Lower lobe of right lung (tissue), 2 donors: ENCODE results near the gene RAD51B. TPM values are rescaled to one million over a fixed set of nuclear protein-coding genes. Genes with fewer than 3 reads are reported as not detected.

Experiments used
- ATAC-seq, 2 donors: fragments of 200-7000 bp; cut with Tn5 transposase; one replicate each; pipeline ENCODE4 v1.9.1; 2020 to 2022; ENCODE audit warnings: mild to moderate bottlenecking in 2 of 2, moderate library complexity in 2 of 2
- DNase-seq: peaks from one replicate; pipeline ENCODE4 v3.0.0-alpha.2; 2020
- H3K27ac ChIP-seq: fragments of 200-600 bp; one replicate; pipeline ENCODE4 v1.8.0; 2022
- H3K27me3 ChIP-seq: fragments of 200-600 bp; one replicate; pipeline ENCODE4 v1.8.0; 2022; ENCODE audit warnings: low read depth
- H3K36me3 ChIP-seq: fragments of 200-600 bp; one replicate; pipeline ENCODE4 v1.8.0; 2022; ENCODE audit warnings: mild to moderate bottlenecking
- H3K4me1 ChIP-seq: fragments of 200-600 bp; one replicate; pipeline ENCODE4 v1.8.0; 2022
- H3K4me3 ChIP-seq: fragments of 200-600 bp; one replicate; pipeline ENCODE4 v1.8.0; 2022; ENCODE audit warnings: mild to moderate bottlenecking
- H3K9me3 ChIP-seq: fragments of 200-600 bp; one replicate; pipeline ENCODE4 v1.8.0; 2022
- CTCF ChIP-seq: fragments of 200-600 bp; IDR thresholded peaks from one replicate; pipeline ENCODE4 v1.8.0; 2022; ENCODE audit warnings: antibody characterized with exemption, mild to moderate bottlenecking
- intact Hi-C: fragments of 100-400 bp; cut with DNase I; formaldehyde crosslinking; loops from one replicate; pipeline ENCODE4 v1.11.0; 2022
- total RNA-seq: library from RNA; stranded (reverse); fragmentation: NEBNext Ultra II Directional; extraction: Animal tissue kit (Norgen Biotek cat#: 25700); gene quantifications from one replicate; pipeline ENCODE4 v1.2.1, GENCODE V29; 2021
- donor health status: DM: no; HTN: yes; CAD: no; lungs with severe emphysema.

Gene RAD51B
- total RNA-seq, 1 donor from 2014 or later, result 22.2 TPM

GRCh38 chr14:68573722-68574121 lies 754.1 kb downstream of the RAD51B start:
- intact Hi-C loops, result no loop called here
- no peak for ATAC-seq
- H3K27ac ChIP-seq, result no peak overlapping the region

GRCh38 chr14:68574461-68574860 lies 754.9 kb downstream of the RAD51B start:
- TF ChIP-seq CTCF, result no peak
- no peak overlapping the region for H3K4me3 ChIP-seq
- DNase-seq (no peak), ATAC-seq (no peak)
- H3K4me1 ChIP-seq, result peaks cover 51% of the 10 kb centered on the region
- H3K9me3 ChIP-seq, result peaks cover 3% of the 10 kb centered on the region
- intact Hi-C loops, result no loop called here
- no peaks in the 10 kb centered on the region for H3K27me3 ChIP-seq
- peak overlapping the region; percentile 53 for H3K27ac ChIP-seq
- H3K36me3 ChIP-seq, result no peaks in the 10 kb centered on the region

More at GRCh38 chr14:68573722-68574121, 754.1 kb downstream of the RAD51B start:
- Histone ChIP-seq H3K4me3 (no peak overlapping the region), H3K4me1 (peaks cover 58% of the 10 kb centered on the region), H3K36me3 (no peaks in the 10 kb centered on the region), H3K27me3 (no peaks in the 10 kb centered on the region), H3K9me3 (peaks cover 3% of the 10 kb centered on the region)
- TF ChIP-seq CTCF, result no peak
- DNase-seq, result no peak

- no peak for ATAC-seq
- peak overlapping the region; percentile 53 for H3K27ac ChIP-seq
Observed at GRCh38 chr14:68574906-68575305, 755.3 kb downstream of the RAD51B start.

GRCh38 chr14:68575426-68575825 lies 755.8 kb downstream of the RAD51B start:
- Histone ChIP-seq H3K27ac (peak overlapping the region; percentile 53), H3K4me3 (no peak overlapping the region), H3K27me3 (no peaks in the 10 kb centered on the region), H3K36me3 (no peaks in the 10 kb centered on the region), H3K4me1 (peaks cover 41% of the 10 kb centered on the region), H3K9me3 (peaks cover 3% of the 10 kb centered on the region)
- no peak for TF ChIP-seq CTCF
- intact Hi-C loops, result no loop called here
- DNase-seq, result no peak
- ATAC-seq, result no peak

More at GRCh38 chr14:68574906-68575305, 755.3 kb downstream of the RAD51B start:
- H3K4me3 ChIP-seq, result no peak overlapping the region
- H3K36me3 ChIP-seq, result no peaks in the 10 kb centered on the region
- H3K9me3 ChIP-seq, result peaks cover 3% of the 10 kb centered on the region
- H3K4me1 ChIP-seq, result peaks cover 46% of the 10 kb centered on the region
- TF ChIP-seq CTCF, result no peak
- no peak for DNase-seq
- no peaks in the 10 kb centered on the region for H3K27me3 ChIP-seq
- intact Hi-C loops, result no loop called here

- TF ChIP-seq CTCF, result no peak
- intact Hi-C loops, result no loop called here
- Histone ChIP-seq H3K27ac (peak overlapping the region; percentile 53), H3K36me3 (no peaks in the 10 kb centered on the region), H3K27me3 (no peaks in the 10 kb centered on the region), H3K9me3 (peaks cover 2% of the 10 kb centered on the region), H3K4me1 (peaks cover 40% of the 10 kb centered on the region), H3K4me3 (no peak overlapping the region)
- ATAC-seq (no peak), DNase-seq (no peak)
Observed at GRCh38 chr14:68576031-68576430, 756.5 kb downstream of the RAD51B start.
